ENCODE results near the gene LCN2.

Gene LCN2

GRCh38 chr9:128201441-128202369 lies 52.5 kb downstream of the LCN2 start:
- Mint-ChIP-seq H3K36me3 (no peaks in the 10 kb centered on the region), H3K27ac (no peak overlapping the region), H3K4me3 (no peak overlapping the region), H3K4me1 (ENCODE audit: low read depth) (peaks cover 10% of the 10 kb centered on the region), H3K9me3 (ENCODE audit: low read depth) (no peaks in the 10 kb centered on the region), H3K27me3 (peaks cover 3% of the 10 kb centered on the region)

- no peaks in the 10 kb centered on the region for H3K36me3 Mint-ChIP-seq
- H3K9me3 Mint-ChIP-seq (ENCODE audit: low read depth) = no peaks in the 10 kb centered on the region
- H3K4me3 Mint-ChIP-seq = peak overlapping the region; percentile 83
- H3K4me1 Mint-ChIP-seq (ENCODE audit: low read depth) = peaks cover 10% of the 10 kb centered on the region
- no peak overlapping the region for H3K27ac Mint-ChIP-seq
- peaks cover 3% of the 10 kb centered on the region for H3K27me3 Mint-ChIP-seq
Measured at GRCh38 chr9:128202648-128203023, 53.4 kb downstream of the LCN2 start.

Data from activated naive CD8-positive, alpha-beta T cell (primary cell).